Testis (tissue), 3 donors: Measurements from ENCODE around the gene LIPG. TPM values are rescaled to one million over a fixed set of nuclear protein-coding genes. Genes with fewer than 3 reads are reported as not detected.
"Not testable (repeated sequence)": the region's sequence is repeated elsewhere in the genome, so short reads cannot be mapped to it uniquely, and the experiment has no call there.

Experiments used
- DNase-seq: peaks from one replicate; pipeline ENCODE4 v3.0.0-alpha.2; 2019
- H3K27ac ChIP-seq, 2 donors: fragments of 200-600 bp; sonication (generic); one replicate each; pipeline ENCODE4 v1.5.1; 2019
- H3K27me3 ChIP-seq: fragments of 200-600 bp; sonication (generic); one replicate; pipeline ENCODE4 v1.5.1; 2019
- H3K36me3 ChIP-seq: fragments of 200-600 bp; sonication (generic); one replicate; pipeline ENCODE4 v1.5.1; 2017; ENCODE audit warnings: low read depth; ENCODE audit errors: missing control alignments
- H3K4me1 ChIP-seq: fragments of 200-600 bp; sonication (generic); one replicate; pipeline ENCODE4 v1.5.1; 2019
- H3K4me3 ChIP-seq, 2 donors: fragments of 200-600 bp; sonication (generic); one replicate each; pipeline ENCODE4 v1.5.1; 2017 to 2019
- H3K9me3 ChIP-seq: fragments of 200-600 bp; sonication (generic); one replicate; pipeline ENCODE4 v1.5.1; 2017
- CTCF ChIP-seq, 3 experiments: fragments of 450-650 bp in 2 of 3; fragments of 200-600 bp in 1 of 3; sonication (generic) in 1 of 3; IDR thresholded peaks; one replicate each; pipeline ENCODE4 v1.5.1; 2016 to 2019; ENCODE audit warnings: antibody characterized with exemption in 3 of 3, mild to moderate bottlenecking in 2 of 3, moderate library complexity in 1 of 3
- POLR2A ChIP-seq: fragments of 450-650 bp; IDR thresholded peaks from one replicate; pipeline ENCODE4 v1.6.1; 2017; ENCODE audit warnings: antibody characterized with exemption, mild to moderate bottlenecking, moderate library complexity
- WGBS, 2 donors: methylation state at CpG; one replicate each; pipeline ENCODE4 v1.1.5; 2018; 5-methylcytosine and 5-hydroxymethylcytosine counted together
- intact Hi-C: fragments of 100-400 bp; cut with DNase I; formaldehyde crosslinking; loops from one replicate; pipeline ENCODE4 v1.15.1; 2023; ENCODE audit warnings: low total_unique reads
- polyA plus RNA-seq: library from polyadenylated mRNA; stranded (reverse); fragments of 350-450 nt; fragmentation: Illumina TruSeq; extraction: RNeasy Lipid Tissue Mini Kit (QIAGEN cat#74804); gene quantifications from one replicate; pipeline ENCODE4 v1.2.3, GENCODE V29; 2014; ENCODE audit warnings: low read depth, low replicate concordance; ENCODE audit not compliant: insufficient read depth
- total RNA-seq, 2 donors: library from RNA; depleted of rRNA; stranded (reverse); fragments of >200 nt; gene quantifications; one replicate each; pipeline ENCODE4 v1.2.3, GENCODE V29; 2016

The LIPG gene
- total and polyA plus RNA-seq, 3 donors from 2014 or later: 25.4 to 48.0 (median 35.2) TPM

DNA sequence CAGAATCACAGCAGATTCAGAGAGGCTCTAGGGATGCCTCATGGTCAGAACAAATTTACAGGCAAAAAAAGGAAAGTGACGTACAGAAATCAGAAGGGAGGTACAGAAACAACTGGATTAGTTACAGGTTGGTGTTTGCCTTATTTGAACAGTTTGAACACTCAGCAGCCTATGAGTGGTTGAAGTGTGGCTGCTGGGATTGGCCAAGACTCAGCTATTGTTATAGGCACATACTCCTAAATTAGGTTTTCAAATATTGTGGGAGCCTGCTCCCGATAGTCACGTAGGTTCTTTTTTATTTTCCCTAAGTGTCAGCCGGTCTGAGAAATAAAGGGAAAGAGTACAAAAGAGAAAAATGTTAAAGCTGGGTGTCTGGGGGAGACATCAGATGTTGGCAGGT is 8.9 kb upstream of the LIPG start:
- intact Hi-C loops: no loop called here

GRCh38 chr18:49555641-49556040 is 6.2 kb upstream of the LIPG start:
- H3K36me3 ChIP-seq: no peaks in the 10 kb centered on the region
- intact Hi-C loops: no loop called here
- DNase-seq: no peak
- no peak for TF ChIP-seq CTCF (IDR thresholded peaks at IDR 0.05)
- TF ChIP-seq POLR2A: no peak
- peaks cover 3% of the 10 kb centered on the region for H3K4me1 ChIP-seq
- 90 to 97% methylated on average over 4 of the region's 4 CpGs for WGBS, 2 donors
- H3K27ac ChIP-seq: no peak overlapping the region
- no peak overlapping the region for H3K4me3 ChIP-seq
- no peaks in the 10 kb centered on the region for H3K9me3 ChIP-seq
- no peaks in the 10 kb centered on the region for H3K27me3 ChIP-seq

More for the DNA sequence above, 8.9 kb upstream of the LIPG start:
- no peaks in the 10 kb centered on the region for H3K9me3 ChIP-seq
- H3K27me3 ChIP-seq: no peaks in the 10 kb centered on the region
- DNase-seq: no peak
- H3K36me3 ChIP-seq: no peaks in the 10 kb centered on the region
- H3K4me1 ChIP-seq: no peaks in the 10 kb centered on the region
- no peak overlapping the region for H3K4me3 ChIP-seq
- no peak for TF ChIP-seq POLR2A
- no peak for TF ChIP-seq CTCF (IDR thresholded peaks at IDR 0.05)
- no peak overlapping the region for H3K27ac ChIP-seq
- WGBS, 2 donors: 90 to 97% methylated on average over 4 of the region's 4 CpGs

- H3K36me3 ChIP-seq: no peaks in the 10 kb centered on the region
- intact Hi-C loops: no loop called here
- DNase-seq: no peak
- WGBS, 2 donors: 79 to 80% methylated on average over 3 of the region's 3 CpGs
- no peak for TF ChIP-seq CTCF (IDR thresholded peaks at IDR 0.05)
- TF ChIP-seq POLR2A: no peak
- no peaks in the 10 kb centered on the region for H3K27me3 ChIP-seq
- peaks cover 18% of the 10 kb centered on the region for H3K4me1 ChIP-seq
- H3K9me3 ChIP-seq: no peaks in the 10 kb centered on the region
- H3K4me3 ChIP-seq: no peak overlapping the region
- no peak overlapping the region for H3K27ac ChIP-seq
These were observed 3.5 kb upstream of the LIPG start for GRCh38 chr18:49558356-49558755.

DNA sequence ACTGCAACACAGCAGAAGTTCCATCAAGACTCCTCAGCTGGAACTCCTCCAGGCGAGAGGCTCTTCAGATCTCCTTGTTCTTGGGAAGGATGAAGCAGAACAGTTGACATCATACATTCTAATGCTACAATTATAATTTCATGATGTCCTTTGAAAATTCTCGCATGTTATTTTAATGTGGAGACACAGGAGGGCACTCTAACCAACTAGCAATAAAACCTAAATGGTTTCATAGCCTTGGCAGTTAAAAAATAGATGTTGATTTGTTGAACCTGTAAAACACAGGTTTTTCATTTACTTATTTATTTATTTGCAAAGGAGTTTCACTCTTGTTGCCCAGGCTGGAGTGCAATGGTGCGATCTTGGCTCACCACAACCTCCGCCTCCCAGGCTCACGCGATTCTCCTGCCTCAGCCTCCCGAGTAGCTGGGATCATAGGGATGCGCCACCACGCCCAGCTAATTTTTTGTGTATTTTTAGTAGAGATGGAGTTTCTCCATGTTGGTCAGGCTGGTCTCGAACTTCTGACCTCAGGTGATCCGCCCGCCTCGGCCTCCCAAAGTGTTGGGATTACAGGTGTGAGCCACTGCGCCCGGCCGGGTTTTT is 2.4 kb upstream of the LIPG start:
- H3K4me3 ChIP-seq, H3K9me3 ChIP-seq, H3K36me3 ChIP-seq, H3K27me3 ChIP-seq, DNase-seq, H3K27ac ChIP-seq, intact Hi-C loops: not testable (repeated sequence)
- peak; percentile 35 to 56 (median 53) for TF ChIP-seq CTCF (IDR thresholded peaks at IDR 0.05)
- WGBS, 2 donors: 68 to 73% methylated on average over 16 of the region's 16 CpGs
- peaks cover 18% of the 10 kb centered on the region for H3K4me1 ChIP-seq

GRCh38 chr18:49560277-49560623 is 1.6 kb upstream of the LIPG start:
- H3K4me3 ChIP-seq: peak overlapping the region in 1 of 2 donors; percentile 37

More at GRCh38 chr18:49560277-49560623, 1.6 kb upstream of the LIPG start:
- peaks cover 18% of the 10 kb centered on the region for H3K4me1 ChIP-seq
- 3% methylated on average over 3 of the region's 3 CpGs for WGBS, 2 donors
- intact Hi-C loops: no loop called here
- no peak for DNase-seq
- H3K27me3 ChIP-seq: no peaks in the 10 kb centered on the region
- H3K27ac ChIP-seq: no peak overlapping the region
- no peaks in the 10 kb centered on the region for H3K9me3 ChIP-seq
- no peaks in the 10 kb centered on the region for H3K36me3 ChIP-seq
- TF ChIP-seq POLR2A (no peak), CTCF (IDR thresholded peaks at IDR 0.05) (no peak)
